Measurements from ENCODE around the gene ABL2. TPM values are rescaled to one million over a fixed set of nuclear protein-coding genes. Genes with fewer than 3 reads are reported as not detected.
"Not testable (repeated sequence)": the region's sequence is repeated elsewhere in the genome, so short reads cannot be mapped to it uniquely, and the experiment has no call there.

ABL2 gene
- polyA plus RNA-seq, 1 donor from 2014 or later = 1.3 TPM

DNA sequence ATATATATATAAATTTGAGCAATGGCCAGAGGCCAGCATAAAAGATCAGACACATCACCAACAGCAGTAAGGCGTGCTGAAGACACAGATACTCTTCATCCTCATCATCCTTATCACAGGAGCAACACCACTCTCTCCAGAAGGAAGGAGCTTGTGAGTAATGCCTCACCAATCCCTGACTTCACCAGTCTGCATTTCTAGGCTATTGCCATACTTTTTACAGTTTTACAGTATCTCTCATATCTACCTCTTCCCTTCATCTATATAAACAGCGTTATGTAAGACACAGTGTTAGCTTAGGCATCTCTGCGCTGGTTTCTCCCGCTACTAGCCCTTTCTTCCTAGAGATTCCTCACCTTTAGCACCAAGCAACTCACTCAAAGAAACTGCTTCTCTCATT lies 2.4 kb upstream of the ABL2 start:
- Mint-ChIP-seq H3K9me3 (no peaks in the 10 kb centered on the region), H3K27me3 (no peaks in the 10 kb centered on the region), H3K36me3 (no peaks in the 10 kb centered on the region), H3K4me1 (peaks cover 13 to 22% (median 15%) of the 10 kb centered on the region in 3 donors), H3K27ac (no peak overlapping the region), H3K4me3 (peak overlapping the region in 1 of 4 donors; percentile 7)

DNA sequence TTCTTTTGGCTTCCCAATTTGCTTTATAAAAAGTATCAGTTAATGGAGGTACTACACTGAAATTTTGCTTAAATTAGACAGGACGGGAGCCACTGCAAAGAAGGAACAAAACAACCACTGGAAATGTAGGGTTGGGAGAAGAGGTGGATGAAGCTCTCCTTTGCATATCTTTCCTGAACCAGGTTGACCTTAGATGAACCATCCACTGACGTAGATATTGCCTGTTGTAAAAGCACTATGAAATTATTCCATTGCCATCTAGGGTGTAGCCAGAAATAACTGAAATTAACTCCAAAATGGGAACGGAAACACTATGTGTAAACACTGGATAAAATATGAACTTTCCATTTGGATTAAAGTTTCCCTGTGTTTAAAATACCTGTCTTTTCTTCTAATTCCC lies 1.2 kb upstream of the ABL2 start:
- no peaks in the 10 kb centered on the region for H3K27me3 Mint-ChIP-seq
- H3K27ac Mint-ChIP-seq = peak overlapping the region; percentile 4 to 92 (median 24)
- peak overlapping the region in 3 of 4 donors; percentile 86 to 94 (median 91) for H3K4me3 Mint-ChIP-seq
- no peaks in the 10 kb centered on the region for H3K9me3 Mint-ChIP-seq
- no peaks in the 10 kb centered on the region for H3K36me3 Mint-ChIP-seq
- H3K4me1 Mint-ChIP-seq = peaks cover 13 to 26% (median 20%) of the 10 kb centered on the region in 3 donors

DNA sequence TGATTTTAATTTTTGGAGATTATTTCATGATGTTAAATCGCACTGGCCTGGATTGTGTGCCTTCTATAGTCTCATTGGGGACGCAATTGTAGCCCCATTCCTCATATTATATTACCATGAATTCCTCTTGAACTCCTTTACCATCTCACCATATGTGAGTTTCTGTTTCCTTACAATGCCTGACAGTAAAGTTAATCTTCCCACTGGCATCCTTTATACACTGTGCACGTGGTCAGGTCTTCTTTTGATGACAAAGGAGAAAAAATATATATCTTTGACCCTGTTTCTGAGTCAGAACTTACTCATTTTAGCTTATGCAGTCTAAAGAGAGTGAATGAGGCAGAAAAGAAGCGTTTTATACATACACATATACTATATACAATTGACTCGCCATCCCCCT lies 774 bp upstream of the ABL2 start:
- Mint-ChIP-seq H3K9me3 (no peaks in the 10 kb centered on the region), H3K27ac (peak overlapping the region in 2 of 3 donors; percentile 24 to 92), H3K27me3 (no peaks in the 10 kb centered on the region), H3K4me3 (peak overlapping the region; percentile 86 to 97 (median 92)), H3K4me1 (peaks cover 13 to 28% (median 22%) of the 10 kb centered on the region in 3 donors), H3K36me3 (no peaks in the 10 kb centered on the region)

DNA sequence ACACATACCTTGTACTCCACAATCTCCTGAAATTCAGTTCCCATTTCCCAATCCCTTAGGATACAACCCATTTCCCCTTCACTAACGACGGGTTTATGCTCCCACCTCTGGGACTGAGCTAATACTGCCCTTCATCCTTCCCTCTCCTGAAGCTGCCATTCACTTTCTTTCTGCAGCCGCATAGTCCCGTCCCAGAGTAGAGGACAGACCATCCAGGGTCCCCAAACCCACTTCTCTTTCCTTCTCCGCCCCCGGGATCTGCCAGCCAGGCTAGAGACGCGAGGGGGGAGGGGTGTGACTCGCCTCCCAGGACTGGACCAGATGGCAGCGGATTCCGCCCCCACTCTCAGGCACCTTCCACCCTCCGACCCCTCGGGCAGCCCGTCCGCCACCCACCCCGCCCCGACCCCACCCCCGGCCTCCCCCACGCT lies 679 bp downstream of the ABL2 start:
- Mint-ChIP-seq H3K27ac (peak overlapping the region; percentile 46 to 82 (median 61)), H3K4me3 (peak overlapping the region; percentile 86 to 97 (median 90)), H3K9me3 (no peaks in the 10 kb centered on the region), H3K27me3 (no peaks in the 10 kb centered on the region), H3K4me1 (peaks cover 13 to 29% (median 25%) of the 10 kb centered on the region in 3 donors), H3K36me3 (no peaks in the 10 kb centered on the region)

DNA sequence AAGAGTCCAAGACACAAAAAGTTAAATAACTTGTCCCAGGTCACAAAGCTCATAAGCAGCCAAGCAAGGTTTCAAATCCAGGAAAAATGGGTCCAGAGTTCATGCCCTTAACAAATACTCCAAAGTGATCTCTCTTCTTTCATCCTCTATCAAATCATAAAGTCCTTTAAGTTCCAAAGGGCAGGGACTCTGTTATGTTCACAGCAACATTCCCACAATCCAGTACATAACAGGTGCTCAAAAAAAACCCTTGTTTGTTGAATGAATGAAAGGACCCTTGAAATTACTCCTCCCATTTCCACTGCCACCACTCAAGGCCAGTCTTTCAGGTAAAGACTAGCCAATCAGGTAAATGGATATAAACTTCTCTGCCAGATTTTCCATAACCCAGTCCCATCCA lies 2.7 kb downstream of the ABL2 start:
- H3K4me1 Mint-ChIP-seq = peaks cover 13 to 29% (median 25%) of the 10 kb centered on the region in 3 donors

DNA sequence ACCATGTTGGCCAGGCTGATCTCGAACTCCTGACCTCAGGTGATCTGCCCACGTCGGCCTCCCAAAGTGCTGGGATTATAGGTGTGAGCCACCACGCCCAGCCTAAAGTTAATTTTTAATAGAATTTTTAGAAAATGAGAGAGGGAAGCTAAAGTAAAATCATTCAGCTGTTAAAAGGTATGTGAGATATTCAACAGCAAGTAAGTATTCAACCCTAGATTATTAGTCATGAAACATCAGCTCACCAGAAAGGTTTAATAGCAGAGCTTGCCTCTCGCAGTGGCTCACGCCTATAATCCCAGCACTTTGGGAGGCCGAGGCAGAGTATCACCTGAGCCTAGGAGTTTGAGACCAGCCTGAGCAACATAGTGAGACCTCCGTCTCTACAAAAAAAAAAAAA lies 5.0 kb downstream of the ABL2 start:
- H3K9me3 Mint-ChIP-seq, H3K4me3 Mint-ChIP-seq, H3K27ac Mint-ChIP-seq, H3K27me3 Mint-ChIP-seq, H3K36me3 Mint-ChIP-seq: not testable (repeated sequence)
- H3K4me1 Mint-ChIP-seq = peaks cover 13 to 23% (median 16%) of the 10 kb centered on the region in 3 donors

More for the DNA sequence above, 2.7 kb downstream of the ABL2 start:
- H3K36me3 Mint-ChIP-seq = peaks cover 2% of the 10 kb centered on the region
- H3K27me3 Mint-ChIP-seq = no peaks in the 10 kb centered on the region
- no peaks in the 10 kb centered on the region for H3K9me3 Mint-ChIP-seq
- peak overlapping the region in 1 of 3 donors; percentile 0 for H3K27ac Mint-ChIP-seq
- H3K4me3 Mint-ChIP-seq = peak overlapping the region in 1 of 4 donors; percentile 86

DNA sequence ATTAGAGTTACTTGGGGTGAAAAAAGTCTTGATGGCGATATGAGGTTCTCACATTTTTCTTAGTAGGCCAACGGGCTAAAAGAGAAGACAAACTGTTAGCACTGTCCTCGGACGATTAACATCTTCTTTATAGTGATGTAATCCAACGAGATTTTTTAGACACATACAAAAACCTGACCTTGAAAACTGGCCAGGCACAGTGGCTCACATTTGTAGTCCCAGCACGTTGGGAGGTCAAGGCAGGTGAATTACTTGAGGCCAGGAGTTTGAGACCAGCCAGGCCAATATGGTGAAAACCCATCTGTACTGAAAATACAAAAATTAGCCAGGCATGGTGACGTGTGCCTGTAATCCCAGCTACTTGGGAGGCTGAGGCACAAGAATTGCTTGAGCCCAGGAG lies 8.4 kb downstream of the ABL2 start:
- H3K27me3 Mint-ChIP-seq, H3K27ac Mint-ChIP-seq, H3K9me3 Mint-ChIP-seq, H3K36me3 Mint-ChIP-seq: not testable (repeated sequence)
- Mint-ChIP-seq H3K4me1 (peaks cover 6 to 22% (median 12%) of the 10 kb centered on the region in 3 donors), H3K4me3 (peak overlapping the region in 1 of 4 donors; percentile 40)

DNA sequence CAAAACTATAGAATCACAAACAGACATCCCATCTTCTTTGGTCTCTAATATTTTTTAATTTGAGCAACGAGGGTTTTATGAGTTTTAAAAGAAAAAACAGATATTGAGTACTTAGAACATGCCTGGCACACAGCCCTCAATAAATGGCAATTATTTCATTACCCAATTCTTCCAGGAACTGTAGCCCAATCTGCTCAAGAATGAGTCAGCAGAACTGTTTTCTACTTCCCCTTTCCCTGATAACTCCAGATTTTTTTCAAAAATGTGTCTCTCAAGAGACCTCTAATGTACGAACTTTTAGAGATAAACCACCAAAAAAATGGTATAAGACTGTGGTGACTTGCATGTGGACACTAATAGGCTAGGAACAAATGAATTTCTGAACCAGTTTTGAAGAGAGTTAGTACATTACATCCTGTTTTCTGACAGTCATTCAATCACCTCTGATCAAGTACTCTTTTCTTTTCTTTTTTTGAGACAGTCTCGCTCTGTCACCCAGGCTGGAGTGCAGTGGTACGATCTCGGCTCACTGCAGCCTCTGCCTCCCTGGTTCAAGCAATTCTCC lies 11.5 kb downstream of the ABL2 start:
- Mint-ChIP-seq H3K27ac (peak overlapping the region in 1 of 3 donors; percentile 39), H3K9me3 (no peaks in the 10 kb centered on the region), H3K4me1 (peaks cover 11 to 22% (median 15%) of the 10 kb centered on the region in 3 donors), H3K27me3 (no peaks in the 10 kb centered on the region), H3K4me3 (no peak overlapping the region), H3K36me3 (peaks cover 3% of the 10 kb centered on the region)

DNA sequence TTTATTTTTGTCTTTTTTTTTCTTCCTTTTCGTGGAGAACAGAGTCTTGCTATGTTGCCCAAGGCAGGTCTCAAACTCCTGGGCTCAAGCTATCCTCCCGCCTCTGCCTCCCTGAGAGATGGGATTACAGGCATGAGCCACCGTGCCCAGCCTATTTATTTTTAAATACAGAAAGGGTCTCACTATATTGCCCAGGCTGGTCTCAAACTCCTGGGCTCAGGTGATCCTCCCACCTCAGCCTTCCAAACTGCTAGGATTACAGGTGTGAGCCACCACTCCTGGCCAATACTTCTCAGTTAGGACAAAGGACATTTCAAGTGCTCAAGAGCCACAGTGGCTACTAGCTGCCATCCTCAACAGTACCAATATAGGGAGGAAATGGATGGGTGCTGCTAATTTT lies 16.2 kb downstream of the ABL2 start:
- H3K4me3 Mint-ChIP-seq, H3K36me3 Mint-ChIP-seq, H3K27me3 Mint-ChIP-seq, H3K27ac Mint-ChIP-seq, H3K9me3 Mint-ChIP-seq: not testable (repeated sequence)
- H3K4me1 Mint-ChIP-seq = peaks cover 10 to 21% (median 15%) of the 10 kb centered on the region in 3 donors

DNA sequence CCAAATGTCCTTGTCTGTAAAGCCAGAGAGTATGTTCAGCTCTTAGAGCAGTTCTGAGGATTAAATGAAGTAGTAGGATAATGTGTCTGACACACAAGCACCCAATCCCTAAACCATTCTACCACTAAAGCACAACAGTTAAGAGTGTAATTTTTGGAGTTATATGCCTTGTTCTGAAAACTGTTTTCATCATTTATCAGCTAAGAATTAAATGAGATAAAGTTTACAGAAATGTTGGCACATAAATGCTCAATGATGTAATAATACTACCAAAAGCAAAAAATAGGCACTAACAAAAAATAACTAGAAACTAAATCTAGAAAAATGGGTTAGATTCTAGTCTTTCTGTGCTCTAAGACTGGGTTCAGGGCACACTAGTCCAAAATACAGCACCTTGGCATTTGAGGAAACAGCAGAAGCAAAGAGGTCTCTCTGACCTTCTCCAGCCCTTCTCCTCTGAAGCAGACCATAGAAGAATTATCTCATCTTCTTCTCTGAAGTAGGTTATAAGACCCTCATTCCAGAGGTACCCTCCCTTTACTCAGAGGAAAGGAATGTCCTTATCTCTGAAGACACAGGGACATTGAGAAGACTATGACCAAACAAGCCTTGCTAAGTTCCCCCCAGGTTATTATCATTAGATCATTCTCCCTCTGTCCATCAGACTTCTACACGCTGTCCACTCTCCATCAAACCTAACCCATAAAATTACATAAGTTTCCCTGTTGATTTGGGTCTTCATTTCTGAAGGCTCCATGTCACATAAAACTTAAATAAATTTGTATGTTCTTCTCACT lies 20.6 kb downstream of the ABL2 start:
- H3K4me3 Mint-ChIP-seq = no peak overlapping the region
- peaks cover 5 to 24% (median 11%) of the 10 kb centered on the region in 3 donors for H3K4me1 Mint-ChIP-seq
- H3K27ac Mint-ChIP-seq = no peak overlapping the region

DNA sequence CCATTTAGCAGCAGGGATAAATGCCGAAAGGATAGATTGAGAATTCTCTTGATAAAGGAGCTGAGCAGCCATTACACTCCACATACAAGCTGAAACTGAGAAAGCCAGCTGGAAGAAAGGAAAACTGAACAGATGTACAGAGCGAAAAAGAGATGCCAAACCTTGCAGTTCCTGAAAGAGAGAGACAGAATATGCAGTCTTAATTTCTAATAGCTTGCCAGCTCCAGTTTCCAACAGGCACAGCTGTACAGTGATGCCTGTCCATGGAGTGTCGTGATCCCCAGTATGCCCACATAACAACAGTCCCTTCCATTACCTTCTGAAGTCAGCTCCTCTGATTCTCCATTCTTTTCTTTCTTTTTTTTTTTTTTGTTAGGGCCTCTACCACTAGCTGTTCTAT lies 22.7 kb downstream of the ABL2 start:
- H3K4me3 Mint-ChIP-seq = no peak overlapping the region
- no peaks in the 10 kb centered on the region for H3K27me3 Mint-ChIP-seq
- H3K27ac Mint-ChIP-seq = peak overlapping the region in 1 of 3 donors; percentile 9
- peaks cover 6 to 39% (median 19%) of the 10 kb centered on the region in 3 donors for H3K4me1 Mint-ChIP-seq
- H3K36me3 Mint-ChIP-seq = peaks cover 6% of the 10 kb centered on the region
- H3K9me3 Mint-ChIP-seq = no peaks in the 10 kb centered on the region

More for the DNA sequence above, 20.6 kb downstream of the ABL2 start:
- Mint-ChIP-seq H3K36me3 (peaks cover 6% of the 10 kb centered on the region), H3K9me3 (no peaks in the 10 kb centered on the region), H3K27me3 (no peaks in the 10 kb centered on the region)

DNA sequence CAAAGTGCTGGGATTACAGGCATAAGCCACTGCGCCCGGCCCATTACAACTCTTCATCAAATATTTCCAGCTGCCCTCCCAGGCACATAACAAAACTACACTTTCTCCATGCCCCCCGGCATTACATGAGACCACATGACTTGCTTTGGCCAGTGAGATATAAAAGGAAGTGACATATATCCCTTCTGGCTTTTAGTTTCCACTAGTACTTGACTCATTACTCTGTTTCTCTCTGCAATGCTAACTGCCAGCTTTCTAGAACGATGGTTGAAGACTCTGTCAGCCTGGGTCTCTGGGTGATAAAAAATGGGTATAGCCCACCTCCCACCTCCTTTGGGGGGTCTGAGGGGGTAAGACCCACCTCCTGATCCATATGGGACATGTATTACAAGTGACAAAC lies 24.2 kb downstream of the ABL2 start:
- no peak overlapping the region for H3K27ac Mint-ChIP-seq
- peaks cover 6% of the 10 kb centered on the region for H3K36me3 Mint-ChIP-seq
- peaks cover 10 to 35% (median 19%) of the 10 kb centered on the region in 3 donors for H3K4me1 Mint-ChIP-seq
- H3K4me3 Mint-ChIP-seq = no peak overlapping the region
- H3K27me3 Mint-ChIP-seq = no peaks in the 10 kb centered on the region
- H3K9me3 Mint-ChIP-seq = no peaks in the 10 kb centered on the region

DNA sequence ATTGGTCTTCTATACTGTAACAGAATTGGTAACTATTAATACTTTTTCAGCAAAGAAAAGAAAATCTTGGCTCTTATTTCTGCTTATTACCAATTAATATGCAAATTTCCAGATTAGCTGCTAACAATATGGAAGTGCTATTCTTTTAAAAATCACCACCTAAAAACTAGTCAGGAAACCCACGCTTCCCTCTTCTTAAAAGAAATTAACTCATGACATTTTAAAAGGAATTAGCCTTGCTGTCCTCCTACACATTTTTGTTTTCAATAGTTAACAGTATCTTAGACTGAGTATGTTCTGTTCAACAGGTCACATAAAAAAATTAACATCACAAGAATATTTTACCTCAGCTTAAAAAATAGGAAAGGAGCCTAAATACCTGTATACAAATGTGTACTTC lies 27.3 kb downstream of the ABL2 start:
- no peak overlapping the region for H3K4me3 Mint-ChIP-seq
- H3K9me3 Mint-ChIP-seq = no peaks in the 10 kb centered on the region
- peaks cover 8 to 26% (median 15%) of the 10 kb centered on the region in 3 donors for H3K4me1 Mint-ChIP-seq
- H3K27ac Mint-ChIP-seq = no peak overlapping the region
- H3K36me3 Mint-ChIP-seq = peaks cover 5% of the 10 kb centered on the region
- no peaks in the 10 kb centered on the region for H3K27me3 Mint-ChIP-seq

DNA sequence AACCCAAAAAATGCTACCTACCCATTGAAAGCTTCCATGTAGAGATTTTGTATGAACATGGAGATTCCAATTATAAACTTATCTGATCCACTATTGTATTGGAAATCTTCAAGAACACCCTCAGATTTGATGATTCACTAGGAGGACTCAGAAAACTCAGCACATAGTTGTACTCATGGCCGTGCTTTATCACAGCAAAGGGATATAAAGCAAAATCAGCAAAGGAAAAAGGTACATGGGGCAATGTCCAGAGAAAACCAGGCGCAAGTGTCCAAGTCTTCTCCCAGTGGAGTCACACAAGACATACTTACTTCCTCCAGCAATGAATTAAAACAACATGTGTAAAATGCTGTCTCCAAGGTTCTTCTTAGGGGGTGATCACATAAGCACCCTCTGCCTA lies 28.9 kb downstream of the ABL2 start:
- no peak overlapping the region for H3K4me3 Mint-ChIP-seq
- no peaks in the 10 kb centered on the region for H3K27me3 Mint-ChIP-seq
- no peak overlapping the region for H3K27ac Mint-ChIP-seq
- H3K9me3 Mint-ChIP-seq = no peaks in the 10 kb centered on the region
- H3K36me3 Mint-ChIP-seq = peaks cover under 1% of the 10 kb centered on the region
- peaks cover 10 to 21% (median 13%) of the 10 kb centered on the region in 3 donors for H3K4me1 Mint-ChIP-seq

DNA sequence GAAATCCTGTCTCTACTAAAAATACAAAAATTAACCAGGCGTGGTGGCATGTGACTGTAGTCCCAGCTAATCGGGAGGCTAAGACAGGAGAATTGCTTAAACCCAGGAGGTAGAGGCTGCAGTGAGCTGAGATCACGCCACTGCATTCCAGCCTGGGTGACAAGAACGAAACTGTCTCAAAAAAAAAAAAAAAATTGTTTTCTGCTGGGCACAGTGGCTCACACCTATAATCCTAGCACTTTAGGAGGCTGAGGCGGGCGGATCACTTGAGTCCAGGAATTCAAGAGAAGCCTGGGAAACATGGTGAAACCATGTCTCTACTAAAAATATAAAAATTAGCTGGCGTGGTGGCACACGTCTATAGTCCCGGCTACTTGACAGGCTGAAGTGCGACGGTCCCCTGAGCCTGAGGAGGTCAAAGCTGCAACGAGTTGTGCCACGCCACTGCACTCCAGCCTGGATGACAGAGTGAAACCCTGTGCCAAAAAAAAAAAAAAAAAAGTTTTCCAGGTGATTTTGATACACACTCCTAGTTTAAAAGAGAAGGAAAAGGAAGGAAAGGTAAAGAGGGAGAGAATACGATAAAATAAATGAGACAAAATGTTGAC lies 31.7 kb downstream of the ABL2 start:
- H3K9me3 Mint-ChIP-seq = no peaks in the 10 kb centered on the region
- H3K36me3 Mint-ChIP-seq = peaks cover 2% of the 10 kb centered on the region
- no peak overlapping the region for H3K4me3 Mint-ChIP-seq
- H3K27ac Mint-ChIP-seq = no peak overlapping the region
- no peaks in the 10 kb centered on the region for H3K27me3 Mint-ChIP-seq
- H3K4me1 Mint-ChIP-seq = peaks cover 7 to 18% (median 13%) of the 10 kb centered on the region in 3 donors
